H1 (cell line): ENCODE results near the gene XPO1. TPM values are rescaled to one million over a fixed set of nuclear protein-coding genes. Genes with fewer than 3 reads are reported as not detected.

ENCODE experiments used
- CTCF ChIA-PET: fragments of 300-600 bp; sonication (Branson Sonifier 250); formaldehyde crosslinking; loops from one replicate; lab custom pipeline; 2021; ENCODE audit not compliant: partially characterized antibody; lab: Charles Lee
- POLR2A ChIA-PET: fragments of 300-600 bp; sonication (Branson Sonifier 250); formaldehyde crosslinking; loops from one replicate; lab custom pipeline; 2021; ENCODE audit warnings: inconsistent platforms; ENCODE audit not compliant: partially characterized antibody; lab: Charles Lee
- DNase-seq, 2 experiments: peaks; one replicate each; pipeline versions ENCODE4 v3.0.0 to v3.0.0-alpha.2; 2010 to 2022; ENCODE audit warnings: low spot score in 2 of 2, low read depth in 1 of 2, mixed read lengths in 1 of 2
- FAIRE-seq: peaks from 2 replicates; lab custom pipeline; 2011; peaks lifted over from hg19 to GRCh38; lab: Jason Lieb, UNC
- H2AFZ ChIP-seq: 2 replicates; pipeline ENCODE4 v1.8.1; 2012; ENCODE audit warnings: low read length, inconsistent platforms
- H2AK5ac ChIP-seq: 2 replicates; pipeline ENCODE4 v1.6.1; 2013; ENCODE audit warnings: low read depth, low read length
- H2BK120ac ChIP-seq: replicated peaks from 2 replicates; pipeline ENCODE3; 2013; ENCODE audit warnings: low read depth, low read length, inconsistent platforms
- H2BK12ac ChIP-seq: 2 replicates; pipeline ENCODE4 v1.6.1; 2013; ENCODE audit warnings: low read depth, low read length
- H2BK15ac ChIP-seq: 2 replicates; pipeline ENCODE4 v1.6.1; 2013; ENCODE audit warnings: low read length
- H2BK20ac ChIP-seq: 2 replicates; pipeline ENCODE4 v1.6.1; 2013; ENCODE audit warnings: low read length
- H2BK5ac ChIP-seq: 2 replicates; pipeline ENCODE4 v1.6.1; 2013; ENCODE audit warnings: low read depth, low read length
- H3K14ac ChIP-seq: 2 replicates; pipeline ENCODE4 v1.6.1; 2013; ENCODE audit warnings: inconsistent platforms; ENCODE audit not compliant: insufficient read length
- H3K18ac ChIP-seq: 2 replicates; pipeline ENCODE4 v1.6.1; 2013; ENCODE audit warnings: low read length; ENCODE audit errors: extremely low read depth
- H3K23ac ChIP-seq: 2 replicates; pipeline ENCODE4 v1.6.1; 2013; ENCODE audit warnings: inconsistent platforms; ENCODE audit not compliant: insufficient read length
- H3K23me2 ChIP-seq: 2 replicates; pipeline ENCODE4 v1.6.1; 2013; ENCODE audit warnings: low read depth, low read length
- H3K27ac ChIP-seq: 2 replicates; pipeline ENCODE4 v1.6.1; 2011; ENCODE audit warnings: low read depth, low read length, inconsistent platforms
- H3K27me3 ChIP-seq, 4 experiments: replicated peaks in 1 of 4; 1 replicate in 1 of 4; 2 replicates in 3 of 4; pipeline versions ENCODE4 v1.6.1 to v1.8.1; 2011 to 2013; ENCODE audit warnings: low read length in 3 of 4, mild to moderate bottlenecking in 3 of 4, inconsistent platforms in 2 of 4, mixed read lengths in 2 of 4, moderate library complexity in 1 of 4; ENCODE audit not compliant: control insufficient read depth in 3 of 4, insufficient read depth in 3 of 4; ENCODE audit errors: extremely low read depth in 1 of 4
- H3K36me3 ChIP-seq, 4 experiments: 2 replicates each; pipeline versions ENCODE4 v1.6.1 to v1.8.1; 2011 to 2013; ENCODE audit warnings: mild to moderate bottlenecking in 4 of 4, low read length in 3 of 4, moderate library complexity in 2 of 4, control low read depth in 1 of 4, inconsistent platforms in 1 of 4; ENCODE audit not compliant: insufficient read depth in 4 of 4, control insufficient read depth in 2 of 4
- H3K4ac ChIP-seq: replicated peaks from 2 replicates; pipeline ENCODE3; 2013; ENCODE audit warnings: low read length, low read depth, mixed read lengths, inconsistent platforms; ENCODE audit not compliant: insufficient read length
- H3K4me1 ChIP-seq, 4 experiments: replicated peaks in 1 of 4; 1 replicate in 1 of 4; 2 replicates in 3 of 4; pipeline versions ENCODE4 v1.6.1 to v1.8.1; 2011 to 2013; ENCODE audit warnings: low read length in 3 of 4, inconsistent platforms in 2 of 4, mixed read lengths in 1 of 4; ENCODE audit not compliant: insufficient read depth in 4 of 4, control insufficient read depth in 3 of 4
- H3K4me2 ChIP-seq, 2 experiments: 2 replicates each; pipeline versions ENCODE4 v1.6.1 to v1.8.1; 2011 to 2013; ENCODE audit warnings: low read depth in 2 of 2, low read length in 2 of 2, control low read depth in 1 of 2, inconsistent platforms in 1 of 2, mild to moderate bottlenecking in 1 of 2; ENCODE audit not compliant: insufficient read depth in 1 of 2
- H3K4me3 ChIP-seq, 4 experiments: fragments of 200-600, 300-600 bp in 1 of 4; sonication (generic), shearing (Covaris generic), sonication (Bioruptor Twin) in 1 of 4; 2 replicates each; pipeline versions ENCODE4 v1.5.1 to v1.8.1; 2011 to 2016; ENCODE audit warnings: low read length in 4 of 4, low read depth in 3 of 4, control low read depth in 2 of 4, inconsistent platforms in 2 of 4, mild to moderate bottlenecking in 2 of 4, mixed read lengths in 1 of 4, moderate library complexity in 1 of 4; ENCODE audit not compliant: insufficient read depth in 2 of 4; ENCODE audit errors: extremely low read depth in 1 of 4
- H3K56ac ChIP-seq: replicated peaks from 2 replicates; pipeline ENCODE3; 2013; ENCODE audit warnings: low read depth, mild to moderate bottlenecking, mixed read lengths, low read length, inconsistent platforms; ENCODE audit not compliant: insufficient read length
- H3K79me1 ChIP-seq: 2 replicates; pipeline ENCODE4 v1.6.1; 2013; ENCODE audit warnings: low read depth, low read length, control low read depth
- H3K79me2 ChIP-seq, 2 experiments: 2 replicates each; pipeline versions ENCODE4 v1.6.1 to v1.8.1; 2012 to 2013; ENCODE audit warnings: low read length in 2 of 2, mild to moderate bottlenecking in 2 of 2, inconsistent platforms in 1 of 2; ENCODE audit not compliant: insufficient read depth in 2 of 2, control insufficient read depth in 1 of 2
- H3K9ac ChIP-seq, 4 experiments: replicated peaks in 1 of 4; 1 replicate in 1 of 4; 2 replicates in 3 of 4; pipeline versions ENCODE4 v1.6.1 to v1.8.1; 2011 to 2013; ENCODE audit warnings: low read depth in 3 of 4, low read length in 3 of 4, control low read depth in 2 of 4, mild to moderate bottlenecking in 2 of 4, moderate library complexity in 2 of 4, inconsistent platforms in 1 of 4; ENCODE audit errors: extremely low read depth in 1 of 4
- H3K9me3 ChIP-seq, 2 experiments: 2 replicates each; pipeline versions ENCODE4 v1.6.1 to v1.8.1; 2012 to 2013; ENCODE audit warnings: mild to moderate bottlenecking in 2 of 2, moderate library complexity in 2 of 2, control low read depth in 1 of 2, inconsistent platforms in 1 of 2, low read depth in 1 of 2, low read length in 1 of 2, mixed read lengths in 1 of 2; ENCODE audit not compliant: insufficient read depth in 2 of 2
- H4K20me1 ChIP-seq, 2 experiments: replicated peaks in 1 of 2; 2 replicates each; pipeline versions ENCODE3 to v1.8.1; 2011 to 2013; ENCODE audit warnings: inconsistent platforms in 2 of 2, low read length in 2 of 2, mild to moderate bottlenecking in 1 of 2; ENCODE audit not compliant: insufficient read depth in 2 of 2, control insufficient read depth in 1 of 2
- H4K5ac ChIP-seq: 2 replicates; pipeline ENCODE4 v1.6.1; 2013; ENCODE audit warnings: low read length, low read depth, mixed read lengths, inconsistent platforms; ENCODE audit not compliant: insufficient read length
- H4K8ac ChIP-seq: 2 replicates; pipeline ENCODE4 v1.8.0; 2013; ENCODE audit warnings: mild to moderate bottlenecking, moderate library complexity, low read length, inconsistent platforms; ENCODE audit not compliant: insufficient read depth; ENCODE audit errors: extremely low read depth
- H4K91ac ChIP-seq: replicated peaks from 2 replicates; pipeline ENCODE3; 2013; ENCODE audit warnings: low read length, mixed read lengths, inconsistent platforms; ENCODE audit not compliant: insufficient read length
- ASH2L ChIP-seq: fragments of 200-600, 300-600 bp; sonication (generic); IDR thresholded peaks from one replicate; pipeline ENCODE4 v1.7.1; 2017; ENCODE audit warnings: low read length
- BCL11A ChIP-seq, 2 experiments: IDR thresholded peaks; one replicate each; pipeline ENCODE4 v1.6.1; 2011; ENCODE audit warnings: low read depth in 2 of 2, low read length in 2 of 2, mild to moderate bottlenecking in 2 of 2
- CBX5 ChIP-seq: fragments of 300-800, 300-1000 bp; sonication (generic); IDR thresholded peaks from 2 replicates; pipeline ENCODE4 v1.7.1; 2016; ENCODE audit warnings: antibody characterized with exemption, low read length, low read depth
- JUN ChIP-seq: IDR thresholded peaks from 2 replicates; pipeline ENCODE4 v1.6.1; 2011; ENCODE audit warnings: low read depth, mild to moderate bottlenecking, improper control_type of control experiment, low read length
- MAFK ChIP-seq: IDR thresholded peaks from 2 replicates; pipeline ENCODE4 v1.6.1; 2012; ENCODE audit warnings: low read depth, mild to moderate bottlenecking, improper control_type of control experiment, low read length
- RBBP5 ChIP-seq: IDR thresholded peaks from 2 replicates; pipeline ENCODE4 v1.7.1; 2012; ENCODE audit warnings: low read depth, mild to moderate bottlenecking, inconsistent platforms, low read length, moderate library complexity, borderline replicate concordance
- RXRA ChIP-seq: IDR thresholded peaks from 2 replicates; pipeline ENCODE4 v1.6.1; 2011; ENCODE audit warnings: low read depth, mild to moderate bottlenecking, low read length, moderate library complexity; ENCODE audit not compliant: insufficient read depth
- SAP30 ChIP-seq: fragments of 300-600 bp; sonication (generic); IDR thresholded peaks from 2 replicates; pipeline ENCODE4 v1.7.1; 2012; ENCODE audit warnings: low read length, moderate library complexity, mild to moderate bottlenecking, inconsistent platforms; ENCODE audit not compliant: insufficient read depth, insufficient replicate concordance
- SIRT6 ChIP-seq: IDR thresholded peaks from one replicate; pipeline ENCODE4 v1.7.1; 2012; ENCODE audit warnings: low read length, inconsistent platforms
- YY1 ChIP-seq: IDR thresholded peaks from 2 replicates; pipeline ENCODE4 v1.6.1; 2011; ENCODE audit warnings: low read depth, mild to moderate bottlenecking, low read length
- ZNF274 ChIP-seq: IDR thresholded peaks from 2 replicates; pipeline ENCODE4 v1.7.0; 2012; ENCODE audit warnings: low read length, borderline replicate concordance; ENCODE audit errors: extremely low read depth
- WGBS, 2 experiments: shearing (Covaris generic) in 1 of 2; methylation state at CpG; one replicate each; pipeline versions ENCODE4 v1.1.6 to v1.1.7; 2013 to 2015; ENCODE audit warnings: low lambda C conversion rate in 2 of 2, mixed read lengths in 2 of 2, inconsistent platforms in 1 of 2, low coverage in 1 of 2, missing lambda C conversion rate in 1 of 2; ENCODE audit not compliant: insufficient replicate concordance in 2 of 2, insufficient coverage in 1 of 2, insufficient read length in 1 of 2; ENCODE audit errors: extremely low coverage in 1 of 2, missing lambda C conversion rate in 1 of 2; 5-methylcytosine and 5-hydroxymethylcytosine counted together
- polyA plus RNA-seq, 7 experiments: library from polyadenylated mRNA; depleted of rRNA in 3 of 7; stranded (reverse) in 5 of 7; unstranded in 2 of 7; fragments of >200 nt in 5 of 7; fragments of 200-250 nt in 2 of 7; gene quantifications; 1 replicate in 5 of 7; 2 replicates in 1 of 7; 4 replicates in 1 of 7; pipeline versions ENCODE4 v1.2.1 to v1.2.3, GENCODE V29; 2011 to 2013; ENCODE audit warnings: missing spikeins in 2 of 7, mixed read lengths in 2 of 7
- total RNA-seq: library from RNA; stranded (reverse); fragmentation: NEBNext Ultra II Directional; extraction: Animal tissue kit (Norgen Biotek cat#: 25700); gene quantifications from 2 replicates; pipeline ENCODE4 v1.2.1, GENCODE V29; 2021

The XPO1 gene
- total and polyA plus RNA-seq, 2 of the 8 experiments (the other 6 are each of a cell fraction or from before 2014, with no cell fraction given) = 110 to 296 TPM

GRCh38 chr2:61433606-61434005 is 104.5 kb downstream of the XPO1 start:
- Histone ChIP-seq H3K4me1 (peaks cover 0 to 6% (median 1%) of the 10 kb centered on the region in 4 experiments; a peak in 2 of 7 replicates), H3K23ac (no peak overlapping the region), H3K4me3 (no peak overlapping the region), H3K79me1 (peaks cover 20% of the 10 kb centered on the region), H3K9me3 (no peaks in the 10 kb centered on the region), H2BK15ac (no peak overlapping the region), H3K14ac (no peak overlapping the region), H2AFZ (no peak overlapping the region), H4K8ac (no peak overlapping the region; the same call in 1 of the 2 replicates), H2AK5ac (no peak overlapping the region), H2BK12ac (no peak overlapping the region), H3K56ac (no peak overlapping the region), H2BK5ac (no peak overlapping the region), H2BK20ac (no peak overlapping the region), H3K23me2 (no peaks in the 10 kb centered on the region), H3K27me3 (no peaks in the 10 kb centered on the region), H3K79me2 (peaks cover 18 to 97% of the 10 kb centered on the region in 2 experiments), H3K4me2 (no peak overlapping the region), H4K91ac (no peak overlapping the region), H3K36me3 (no peaks in the 10 kb centered on the region), H2BK120ac (no peak overlapping the region), H3K27ac (no peak overlapping the region), H3K18ac (no peak overlapping the region; the same call in 1 of the 2 replicates), H3K9ac (no peak overlapping the region), H4K5ac (no peak overlapping the region), H3K4ac (no peak overlapping the region), H4K20me1 (peaks cover 12 to 18% of the 10 kb centered on the region in 2 experiments)
- no peak for TF ChIP-seq BCL11A (IDR thresholded peaks at IDR 0.05; ENCODE audit: low read depth in 2 of 2, low read length in 2 of 2)
- no peak for TF ChIP-seq CBX5
- TF ChIP-seq YY1 = no peak
- TF ChIP-seq SAP30 = no peak
- no peak for TF ChIP-seq ZNF274
- no peak for TF ChIP-seq SIRT6
- no peak for TF ChIP-seq MAFK
- TF ChIP-seq RBBP5 = no peak
- no peak for TF ChIP-seq JUN
- no peak for TF ChIP-seq ASH2L
- no peak for TF ChIP-seq RXRA
- CTCF ChIA-PET = interaction anchor here (0.6 to 4.8 kb wide), 6 partner anchors 7 to 30 kb away, joined by 3 to 24 read pairs (median 3); no protein-coding TSS in a partner anchor
- 100% methylated on average over 1 of the region's 1 CpG; no CpG with 5 or more reads in 1 of the 2 experiments for WGBS, 2 experiments
- no peak for DNase-seq
- POLR2A ChIA-PET = interaction anchor here (0.6 kb wide), 1 partner anchor 21 kb away, joined by 3 read pairs; no protein-coding TSS in a partner anchor
- FAIRE-seq = no peak
